Stromal cell of bone marrow (primary cell): Measurements from ENCODE around the gene GPR135.

Source experiments
- DNase-seq: peaks from one replicate; pipeline ENCODE4 v3.0.0-alpha.2; 2012; ENCODE audit warnings: low read depth

GPR135 gene, protein sequence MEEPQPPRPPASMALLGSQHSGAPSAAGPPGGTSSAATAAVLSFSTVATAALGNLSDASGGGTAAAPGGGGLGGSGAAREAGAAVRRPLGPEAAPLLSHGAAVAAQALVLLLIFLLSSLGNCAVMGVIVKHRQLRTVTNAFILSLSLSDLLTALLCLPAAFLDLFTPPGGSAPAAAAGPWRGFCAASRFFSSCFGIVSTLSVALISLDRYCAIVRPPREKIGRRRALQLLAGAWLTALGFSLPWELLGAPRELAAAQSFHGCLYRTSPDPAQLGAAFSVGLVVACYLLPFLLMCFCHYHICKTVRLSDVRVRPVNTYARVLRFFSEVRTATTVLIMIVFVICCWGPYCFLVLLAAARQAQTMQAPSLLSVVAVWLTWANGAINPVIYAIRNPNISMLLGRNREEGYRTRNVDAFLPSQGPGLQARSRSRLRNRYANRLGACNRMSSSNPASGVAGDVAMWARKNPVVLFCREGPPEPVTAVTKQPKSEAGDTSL

DNA sequence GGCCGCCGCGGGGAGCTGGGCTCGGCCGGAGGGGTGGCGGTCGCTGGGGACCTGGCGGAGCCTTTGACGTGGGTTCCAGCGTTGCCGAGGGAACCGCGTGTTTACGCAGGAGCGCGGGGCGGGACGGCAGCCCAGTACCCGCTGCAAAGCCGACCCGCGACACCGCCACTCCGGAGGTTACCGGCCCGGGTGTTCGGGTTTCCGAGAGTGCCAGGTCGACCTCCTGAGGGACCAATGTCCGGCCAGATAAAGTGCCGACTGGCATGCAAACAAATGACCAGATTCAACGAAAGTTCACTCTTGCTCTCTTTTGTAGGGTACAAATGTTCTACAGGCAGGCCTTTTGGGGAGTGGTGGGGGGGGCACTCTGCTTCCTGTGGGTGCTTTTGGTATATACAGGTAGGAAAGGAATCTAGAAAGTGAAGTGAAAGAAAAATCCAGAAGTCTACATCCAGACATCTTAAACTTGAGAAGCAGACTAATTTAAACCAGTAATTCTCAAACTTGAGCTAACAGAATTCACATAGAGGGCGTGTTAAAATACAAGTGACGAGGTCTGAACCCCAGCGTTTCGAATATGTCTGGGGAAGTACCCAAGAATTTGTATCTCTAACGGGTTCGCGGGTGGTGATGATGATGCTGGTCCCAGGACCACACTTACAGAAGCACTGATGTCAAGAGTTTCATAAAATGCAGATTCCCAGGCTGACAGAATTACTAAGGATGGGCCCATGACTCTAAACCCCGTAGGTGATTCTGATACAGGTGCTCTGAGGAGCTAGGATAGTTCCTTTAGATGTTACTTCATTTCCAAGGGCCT, at the start of gene GPR135:
Gene GPR135, minus strand, starts transcription at position 65 of the 820 bp plus-strand sequence. CDS start 154 bp downstream, outside the sequence.
- no peak for DNase-seq

DNA sequence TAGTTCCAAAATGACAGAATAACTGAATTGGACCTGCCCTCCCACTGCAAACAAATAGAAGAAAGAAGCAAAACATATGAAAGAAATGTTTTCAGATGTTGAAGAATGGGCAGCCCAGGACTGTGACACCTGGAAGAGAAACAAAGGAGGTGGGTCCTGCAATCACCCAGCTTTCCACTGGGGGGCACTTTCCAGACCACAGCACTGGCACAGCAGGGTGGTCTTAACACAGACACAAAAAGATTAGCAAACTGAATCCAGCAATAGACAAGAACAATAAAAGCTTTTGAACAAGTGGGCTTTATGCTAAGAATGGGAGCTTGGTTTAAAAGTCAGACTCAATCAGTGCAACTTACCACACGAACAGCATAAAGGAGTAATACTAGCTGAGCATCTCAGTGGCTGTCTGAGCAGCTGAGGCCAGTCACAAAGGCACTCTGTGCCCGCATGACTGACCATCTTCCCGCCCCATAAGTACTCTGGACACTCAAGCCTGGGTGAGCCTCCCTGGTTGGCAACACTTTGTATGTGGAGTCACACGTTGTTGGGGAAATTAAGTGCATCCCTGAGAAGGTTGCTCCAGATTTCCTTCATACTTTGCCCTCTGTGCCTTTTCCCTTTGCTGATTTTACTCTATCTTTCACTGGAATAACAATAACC, 46.9 kb upstream of the GPR135 start:
- no peak for DNase-seq

GRCh38 chr14:59510966-59511365, 45.8 kb upstream of the GPR135 start:
- DNase-seq, result no peak

- DNase-seq, result no peak
Observed at GRCh38 chr14:59510001-59510400, 44.8 kb upstream of the GPR135 start.

- no peak for DNase-seq
Observed at GRCh38 chr14:59509101-59509500, 43.9 kb upstream of the GPR135 start.

DNA sequence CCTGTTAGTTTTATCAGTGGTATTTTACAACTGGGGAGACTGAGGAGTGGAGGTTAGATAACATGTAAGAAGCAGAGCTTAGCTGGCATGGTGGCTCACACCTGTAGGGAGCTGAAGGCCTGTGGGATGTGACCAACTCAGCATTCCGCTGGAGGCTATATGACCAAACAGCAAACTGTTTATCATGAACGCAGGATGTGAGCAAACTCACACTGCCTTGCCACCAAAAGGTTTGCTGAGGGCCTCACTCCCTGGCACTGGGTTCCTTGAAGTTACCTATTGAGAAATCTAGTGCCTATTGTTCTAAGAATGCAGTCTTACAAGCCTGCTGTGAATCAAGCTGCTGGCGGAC, 42.5 kb upstream of the GPR135 start:
- no peak for DNase-seq

DNA sequence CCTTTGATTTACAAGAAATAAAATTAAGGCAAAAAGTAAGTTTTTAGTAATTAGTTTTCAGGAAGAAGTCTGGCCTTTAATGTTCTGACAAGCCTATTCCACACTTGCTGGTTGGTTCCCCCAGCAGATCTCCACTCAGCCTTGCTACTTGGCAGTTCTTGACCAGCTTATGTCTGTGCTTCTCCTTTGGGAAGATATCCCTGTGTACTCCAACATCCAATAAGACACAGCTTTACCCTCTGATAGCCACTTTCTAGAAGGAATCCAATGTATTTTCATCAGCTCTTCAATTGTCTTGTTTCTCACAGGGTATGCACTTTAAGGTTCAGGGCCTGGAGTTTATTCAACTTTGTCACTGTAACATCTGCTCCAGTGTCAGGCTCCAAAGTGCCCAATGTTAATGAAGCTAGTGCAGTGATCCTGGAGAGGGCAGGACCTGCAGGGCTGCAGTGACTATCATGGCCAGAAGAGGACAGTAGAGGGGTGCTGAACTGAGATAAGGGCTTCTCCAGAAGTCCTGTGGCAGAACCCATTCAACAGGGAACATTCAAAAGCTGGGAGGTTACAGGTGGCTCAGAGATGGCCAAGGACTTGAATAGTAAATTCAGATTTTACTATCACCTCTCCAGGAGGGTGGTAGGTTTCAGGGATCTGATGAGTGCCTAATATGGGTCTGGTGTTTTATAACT, 42.0 kb upstream of the GPR135 start:
- DNase-seq, result peak; percentile 14

DNA sequence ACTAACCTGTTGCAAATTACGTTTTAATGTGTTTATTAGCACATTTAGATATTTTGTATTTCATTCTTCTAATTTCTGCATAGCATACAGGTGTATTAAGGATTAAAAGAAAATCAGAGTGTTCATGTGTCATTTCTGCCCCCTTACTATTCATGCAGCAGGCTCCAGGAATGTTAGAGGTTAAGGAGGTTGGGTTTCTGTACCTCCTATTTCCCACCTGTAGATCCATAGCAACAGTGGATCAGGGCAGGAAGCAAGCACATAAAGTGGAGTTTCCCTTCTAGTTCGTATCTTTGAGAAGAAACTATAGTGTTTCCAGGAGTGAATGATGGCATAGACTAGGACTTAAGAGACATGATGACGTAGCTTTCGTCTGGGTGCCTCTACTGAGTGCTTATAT, 38.1 kb upstream of the GPR135 start:
- no peak for DNase-seq

DNA sequence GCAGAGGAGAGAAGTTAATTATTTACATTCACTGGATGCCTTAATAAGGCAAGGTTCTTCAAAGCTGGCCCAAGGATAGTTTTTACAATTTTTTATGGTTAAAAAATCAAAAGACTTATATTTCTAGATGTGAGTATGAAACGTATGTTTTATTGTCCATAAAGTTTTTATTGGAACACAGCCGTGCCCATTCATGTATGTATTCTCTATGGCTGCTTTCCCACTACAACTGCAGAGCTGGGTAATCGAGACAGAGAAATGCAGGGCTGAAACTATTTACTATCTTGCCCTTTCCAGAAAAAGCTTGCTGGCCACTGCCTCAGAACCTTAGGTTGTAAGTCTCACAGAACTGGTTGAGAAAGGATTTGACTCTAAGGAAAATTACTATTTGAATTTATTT, 35.6 kb upstream of the GPR135 start:
- no peak for DNase-seq

- DNase-seq, result no peak
Observed at GRCh38 chr14:59492384-59492783, 27.2 kb upstream of the GPR135 start.

DNA sequence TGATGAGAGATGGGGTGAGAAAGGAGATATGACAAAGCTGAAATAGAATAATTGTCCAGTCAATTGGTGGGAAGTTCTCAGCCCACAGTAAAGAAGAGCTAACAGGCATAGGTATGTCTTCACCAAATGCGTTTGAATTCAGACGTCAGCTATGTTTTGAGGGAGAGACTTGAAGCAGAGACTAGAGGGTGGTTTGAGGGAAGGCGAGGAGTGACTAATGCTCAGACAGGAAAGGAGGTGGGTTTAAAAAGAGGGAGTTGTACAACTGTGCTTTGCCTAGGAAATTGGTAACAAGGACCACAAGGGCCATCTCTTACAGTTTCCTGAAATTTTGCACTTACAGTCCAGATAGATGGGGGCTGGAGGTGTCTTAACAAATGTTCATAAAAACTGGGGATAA, 25.6 kb upstream of the GPR135 start:
- DNase-seq, result no peak

DNA sequence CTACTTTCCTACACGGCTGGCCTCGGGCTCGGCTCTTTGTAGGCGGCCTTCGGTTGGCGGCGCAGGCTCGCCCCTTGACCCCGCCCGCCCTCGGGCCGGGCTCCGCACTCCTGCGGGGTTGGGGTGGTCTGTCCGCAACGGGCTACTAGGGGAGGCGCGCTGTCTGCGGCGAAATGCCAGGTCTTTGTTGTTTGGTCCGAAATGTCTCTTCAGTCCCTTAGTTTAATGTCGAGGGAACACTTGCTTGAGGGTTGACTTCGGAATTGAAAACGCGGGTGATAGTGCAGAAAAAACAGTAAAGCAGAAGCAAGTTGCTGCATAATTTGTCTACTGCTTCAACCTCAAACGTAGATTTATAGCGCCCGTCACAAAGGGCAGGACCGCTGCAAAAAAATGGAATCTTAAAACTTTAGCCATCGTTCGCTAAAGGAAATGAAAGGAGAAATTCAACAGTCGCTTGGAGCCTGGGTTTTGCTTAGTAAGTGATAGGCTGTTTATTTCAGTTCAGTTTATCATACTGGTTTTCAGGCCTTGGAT, 19.5 kb upstream of the GPR135 start:
- no peak for DNase-seq

GRCh38 chr14:59483819-59484638, 18.8 kb upstream of the GPR135 start, which contains the start of the genes JKAMP and L3HYPDH:
TSS of gene JKAMP (plus strand) at chr14:59484517. CDS start at chr14:59484590, 73 bp downstream.
TSS of gene L3HYPDH (minus strand) at chr14:59484408. CDS start at chr14:59484316, 92 bp downstream.
- peak; percentile 90 for DNase-seq

DNA sequence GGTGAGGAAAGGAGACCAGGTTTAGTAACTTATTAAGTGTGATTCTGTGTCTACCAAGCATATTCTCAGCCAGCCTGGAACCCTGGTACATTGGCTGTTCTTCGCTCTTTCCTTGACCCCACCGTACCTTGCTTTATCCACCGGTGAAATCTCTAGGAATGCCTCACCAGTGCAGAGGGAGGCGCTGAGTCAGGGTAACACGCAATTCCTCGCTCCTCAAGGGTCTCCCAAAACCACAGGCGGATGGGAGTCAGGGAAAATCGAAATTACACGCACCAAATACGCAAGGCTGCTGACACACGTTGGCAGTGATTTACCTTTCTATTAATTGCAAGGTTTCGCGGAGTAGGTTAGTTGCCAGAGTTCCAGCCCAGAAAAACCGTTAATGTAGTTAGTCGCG, 18.2 kb upstream of the GPR135 start:
- DNase-seq, result no peak

DNA sequence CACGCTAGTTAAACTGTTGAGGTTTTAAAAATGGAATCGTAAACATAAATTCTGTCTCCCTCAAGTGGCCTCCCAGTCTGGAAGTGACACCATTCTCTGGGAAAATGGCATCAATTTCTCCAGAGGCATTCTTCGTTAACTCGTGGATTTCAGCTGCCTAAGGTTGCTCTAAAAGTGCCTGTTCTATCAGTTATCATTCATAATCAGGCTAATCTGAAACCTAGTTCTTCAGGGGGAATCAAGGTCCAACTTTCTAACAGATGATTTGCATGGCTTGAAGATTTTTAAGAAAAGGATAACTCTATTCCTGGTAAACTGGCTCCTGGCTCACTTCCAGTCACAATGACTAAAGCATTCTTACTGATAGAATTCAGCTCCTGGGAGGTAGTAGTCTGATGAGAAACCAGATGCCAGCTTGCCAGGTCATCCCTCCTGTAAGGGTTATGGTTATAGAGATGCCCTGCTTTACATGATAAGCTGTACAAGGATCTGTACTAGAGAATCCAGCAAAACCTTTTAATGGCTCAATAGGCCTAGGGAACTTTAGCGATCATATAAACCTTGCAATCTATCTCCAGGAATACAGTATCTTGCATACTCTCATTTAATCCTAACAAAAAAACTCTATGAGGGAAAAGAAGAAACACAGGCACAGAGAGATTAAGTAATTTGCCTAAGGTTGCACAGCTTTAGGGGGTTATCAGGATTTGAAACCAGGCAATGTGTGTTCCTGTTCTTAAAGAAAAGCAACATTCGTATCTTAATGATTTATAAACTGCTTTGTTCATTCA, 17.6 kb upstream of the GPR135 start:
- DNase-seq, result peak; percentile 60

DNA sequence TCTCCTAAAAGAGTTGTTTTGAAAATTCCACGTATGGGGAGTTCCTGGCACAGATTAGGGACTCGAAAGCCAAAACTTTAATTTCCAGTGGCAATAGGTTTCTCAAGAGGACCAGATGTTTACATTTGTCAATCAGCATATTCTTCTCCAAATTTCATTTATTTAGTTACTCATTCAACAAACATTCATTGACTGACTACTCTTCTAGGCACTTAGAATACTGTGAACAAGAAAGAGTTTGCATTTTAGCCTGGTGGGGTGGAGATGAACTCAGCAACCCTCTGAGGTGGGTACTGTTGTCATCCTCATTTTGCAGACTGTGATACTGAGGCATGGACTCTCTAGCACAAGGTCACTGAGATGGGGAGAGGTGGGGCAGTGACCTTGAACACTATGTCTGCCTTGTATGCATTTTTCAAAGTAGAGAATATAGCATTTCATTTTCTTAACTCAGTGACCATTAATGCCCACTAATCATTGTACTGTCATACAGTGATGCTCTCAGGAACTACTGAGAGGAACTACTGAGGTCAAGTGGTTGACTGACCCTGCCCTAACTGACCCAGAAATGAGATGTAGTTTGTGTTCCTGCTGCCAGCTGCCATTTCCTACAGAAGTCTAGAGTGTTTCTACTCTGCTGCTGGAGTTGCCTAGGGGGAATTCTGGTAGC, 16.8 kb upstream of the GPR135 start:
- peak; percentile 41 for DNase-seq

DNA sequence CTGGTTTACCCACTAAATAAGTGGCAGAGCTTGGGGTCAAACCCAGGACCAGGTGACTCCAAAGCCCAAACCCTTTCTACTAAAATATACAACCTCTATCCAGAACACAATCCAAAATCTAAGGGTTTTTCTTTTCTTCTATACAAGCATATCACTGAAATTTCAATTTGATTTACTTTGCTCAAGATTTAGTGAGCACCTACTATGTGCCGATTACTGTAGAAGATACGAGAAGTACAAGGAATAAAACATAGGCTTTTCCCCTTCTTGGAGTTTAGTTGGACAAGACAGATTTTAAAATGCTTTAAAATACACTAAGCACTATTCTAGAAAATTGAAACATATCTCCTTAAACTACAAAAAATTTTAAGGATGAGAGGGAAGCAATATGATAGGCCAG, 16.2 kb upstream of the GPR135 start:
- DNase-seq, result no peak

DNA sequence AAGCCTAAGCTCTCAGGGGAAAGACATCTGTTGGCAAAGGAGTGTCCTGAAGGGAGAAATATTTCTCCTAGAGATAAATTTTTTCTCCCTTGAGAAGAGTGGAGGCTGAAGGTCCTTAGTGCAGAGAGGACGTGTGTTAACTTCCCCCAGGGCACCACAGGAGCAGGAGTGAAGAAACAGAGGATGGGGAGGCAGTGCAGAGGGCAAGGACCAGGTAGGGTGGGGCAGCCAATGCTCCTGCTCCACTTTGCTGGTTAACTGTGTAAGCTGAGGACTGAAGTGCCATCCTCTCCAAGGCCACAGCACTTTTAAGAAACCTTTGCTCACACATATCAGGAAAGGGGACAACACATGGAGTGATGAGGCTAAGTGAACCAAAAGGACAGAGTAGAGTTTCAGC, 15.0 kb upstream of the GPR135 start:
- no peak for DNase-seq

DNA sequence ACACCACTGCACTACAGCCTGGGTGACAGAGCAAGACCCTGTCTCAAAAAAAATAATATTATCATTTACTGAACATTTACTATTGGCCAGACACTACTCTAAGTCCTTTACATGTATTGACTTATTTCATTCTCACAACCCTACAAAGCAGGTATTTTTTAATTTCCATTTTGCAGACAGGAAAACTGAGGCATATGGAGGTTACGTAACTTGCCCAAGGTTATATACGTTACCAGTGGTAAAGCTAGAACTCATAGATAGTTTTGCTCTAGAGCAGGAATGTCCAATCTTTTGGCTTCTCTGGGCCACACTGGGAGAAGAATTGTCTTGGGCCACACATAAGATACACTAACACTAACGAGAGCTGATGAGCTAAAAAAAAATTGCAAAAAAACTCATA, 13.4 kb upstream of the GPR135 start:
- no peak for DNase-seq
